ENCODE measurements around the gene SCCPDH.

Gene SCCPDH

DNA sequence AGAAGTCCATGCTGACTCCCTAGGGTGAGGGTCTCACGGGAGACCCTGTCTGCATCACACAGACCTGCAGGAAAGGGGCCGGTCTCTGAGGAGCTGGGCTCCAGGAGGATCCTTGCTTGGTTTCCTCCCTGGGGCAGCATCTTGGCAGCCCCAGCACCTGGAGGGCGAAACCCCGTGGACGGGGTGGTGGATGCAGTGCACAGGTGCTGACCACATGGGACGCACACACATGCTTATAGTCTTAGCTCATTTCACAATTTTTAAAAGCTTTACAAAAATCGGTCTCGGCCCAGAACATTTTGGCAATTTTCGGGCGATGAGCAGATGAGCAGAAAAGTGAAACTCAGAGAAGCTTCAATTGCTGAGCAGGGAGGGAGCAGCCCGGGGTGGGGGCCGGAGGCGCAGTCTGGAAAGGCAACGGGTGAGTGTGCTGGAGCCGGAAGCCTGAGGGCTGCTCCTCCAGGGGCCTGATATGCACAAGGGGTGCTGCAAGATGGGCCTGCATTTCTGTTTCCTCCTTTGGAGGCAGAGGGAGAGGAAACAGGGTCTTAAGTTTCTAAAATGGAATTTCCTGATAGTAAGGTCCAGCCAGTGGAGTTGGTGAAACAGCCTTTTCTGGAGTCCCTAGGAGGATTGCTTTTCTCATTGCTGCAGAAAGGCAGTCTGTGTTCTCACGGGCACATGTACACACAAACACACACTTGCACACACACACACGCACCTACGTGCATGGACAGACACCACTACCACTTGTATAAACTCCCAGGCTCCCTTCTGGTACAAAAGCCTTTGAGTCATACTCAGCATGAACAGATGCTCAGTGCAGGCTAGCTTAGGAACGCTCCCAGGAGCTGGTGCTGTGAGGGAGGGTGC lies 60.6 kb downstream of the SCCPDH start:
- TF ChIP-seq, protein P1, sequence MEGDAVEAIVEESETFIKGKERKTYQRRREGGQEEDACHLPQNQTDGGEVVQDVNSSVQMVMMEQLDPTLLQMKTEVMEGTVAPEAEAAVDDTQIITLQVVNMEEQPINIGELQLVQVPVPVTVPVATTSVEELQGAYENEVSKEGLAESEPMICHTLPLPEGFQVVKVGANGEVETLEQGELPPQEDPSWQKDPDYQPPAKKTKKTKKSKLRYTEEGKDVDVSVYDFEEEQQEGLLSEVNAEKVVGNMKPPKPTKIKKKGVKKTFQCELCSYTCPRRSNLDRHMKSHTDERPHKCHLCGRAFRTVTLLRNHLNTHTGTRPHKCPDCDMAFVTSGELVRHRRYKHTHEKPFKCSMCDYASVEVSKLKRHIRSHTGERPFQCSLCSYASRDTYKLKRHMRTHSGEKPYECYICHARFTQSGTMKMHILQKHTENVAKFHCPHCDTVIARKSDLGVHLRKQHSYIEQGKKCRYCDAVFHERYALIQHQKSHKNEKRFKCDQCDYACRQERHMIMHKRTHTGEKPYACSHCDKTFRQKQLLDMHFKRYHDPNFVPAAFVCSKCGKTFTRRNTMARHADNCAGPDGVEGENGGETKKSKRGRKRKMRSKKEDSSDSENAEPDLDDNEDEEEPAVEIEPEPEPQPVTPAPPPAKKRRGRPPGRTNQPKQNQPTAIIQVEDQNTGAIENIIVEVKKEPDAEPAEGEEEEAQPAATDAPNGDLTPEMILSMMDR (IDR thresholded peaks at IDR 0.05; ENCODE audit: insufficient read depth, low read depth, low read length, missing control alignments), result no peak
- peak; percentile 17 for DNase-seq (ENCODE audit: low read depth)
- peak overlapping the region; percentile 17; the same call in 1 of the 2 replicates for H3K4me3 ChIP-seq (ENCODE audit: low read depth, low read length)

DNA sequence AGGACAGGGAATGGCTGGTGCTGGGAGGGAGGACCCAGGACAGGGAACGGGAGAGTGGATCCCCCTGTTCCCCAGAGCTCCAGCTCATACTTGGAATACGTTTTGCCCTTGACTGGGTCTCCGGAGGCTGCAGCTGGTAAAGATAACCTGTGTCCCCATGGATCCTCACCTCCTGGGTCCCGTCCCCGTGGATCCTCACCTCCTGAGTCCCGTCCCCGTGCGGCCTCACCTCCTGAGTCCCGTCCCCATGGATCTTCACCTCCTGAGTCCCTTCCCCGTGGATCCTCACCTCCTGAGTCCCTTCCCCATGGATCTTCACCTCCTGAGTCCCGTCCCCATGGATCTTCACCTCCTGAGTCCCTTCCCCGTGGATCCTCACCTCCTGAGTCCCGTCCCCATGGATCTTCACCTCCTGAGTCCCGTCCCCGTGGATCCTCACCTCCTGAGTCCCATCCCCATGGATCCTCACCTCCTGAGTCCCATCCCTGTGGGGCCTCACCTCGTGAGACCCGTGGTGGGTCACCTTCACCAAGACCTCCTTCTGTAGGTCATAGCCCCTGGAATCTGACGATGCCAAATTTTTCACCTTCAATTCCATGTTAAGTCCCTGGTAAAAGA lies 61.4 kb downstream of the SCCPDH start:
- peak; percentile 48 for DNase-seq (ENCODE audit: low read depth)
- no peak overlapping the region for H3K4me3 ChIP-seq (ENCODE audit: low read depth, low read length)
- TF ChIP-seq, protein P1 (IDR thresholded peaks at IDR 0.05; ENCODE audit: insufficient read depth, low read depth, low read length, missing control alignments), result no peak

GRCh38 chr1:246786606-246787238 lies 62.5 kb downstream of the SCCPDH start:
- no peak overlapping the region for H3K4me3 ChIP-seq (ENCODE audit: low read depth, low read length)
- DNase-seq (ENCODE audit: low read depth), result no peak
- TF ChIP-seq, protein P1 (IDR thresholded peaks at IDR 0.05; ENCODE audit: insufficient read depth, low read depth, low read length, missing control alignments), result no peak

DNA sequence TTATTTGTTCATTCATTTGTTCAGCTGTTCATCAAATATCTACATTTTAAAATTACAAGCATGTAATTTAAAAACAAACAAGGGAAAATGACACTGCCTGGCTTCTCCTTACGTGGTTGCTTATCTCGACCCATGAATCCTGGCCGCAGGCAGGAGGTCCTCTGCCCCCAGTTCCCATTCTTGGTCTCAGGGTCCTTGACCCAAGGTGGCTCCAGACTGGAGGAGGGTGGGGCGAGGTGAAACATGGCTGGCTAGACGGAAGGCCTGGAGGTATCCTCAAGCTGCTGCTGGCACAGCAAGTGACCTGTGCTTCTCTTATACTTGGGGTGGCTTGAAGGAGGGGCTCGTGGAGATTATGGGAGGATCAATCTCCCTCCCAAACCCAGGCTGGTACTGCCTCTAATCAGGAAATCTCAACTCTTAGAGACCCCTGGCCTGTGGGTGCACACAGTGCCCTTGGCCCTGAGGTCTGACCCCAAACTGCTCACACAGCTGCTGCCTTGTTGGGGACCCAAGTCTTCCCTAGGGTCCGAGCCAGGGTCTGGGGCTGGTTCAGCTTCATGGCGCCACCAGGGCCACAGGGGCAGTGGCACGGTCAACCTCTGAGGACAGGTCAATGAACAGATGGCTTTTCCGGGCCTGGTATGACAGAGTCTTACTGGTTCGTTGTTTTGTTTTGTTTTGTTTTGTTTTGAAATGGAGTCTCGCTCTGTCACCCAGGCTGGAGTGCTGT lies 63.7 kb downstream of the SCCPDH start:
- TF ChIP-seq, protein P1 (IDR thresholded peaks at IDR 0.05; ENCODE audit: insufficient read depth, low read depth, low read length, missing control alignments), result no peak

GRCh38 chr1:246788895-246789338 lies 64.7 kb downstream of the SCCPDH start:
- DNase-seq (ENCODE audit: low read depth), result no peak
- TF ChIP-seq, protein P1 (IDR thresholded peaks at IDR 0.05; ENCODE audit: insufficient read depth, low read depth, low read length, missing control alignments), result no peak
- no peak overlapping the region for H3K4me3 ChIP-seq (ENCODE audit: low read depth, low read length)

More for the DNA sequence above, 63.7 kb downstream of the SCCPDH start:
- no peak for DNase-seq (ENCODE audit: low read depth)
- H3K4me3 ChIP-seq (ENCODE audit: low read depth, low read length), result no peak overlapping the region
